ENCODE measurements around the gene PTPA.

Gene PTPA

GRCh38 chr9:129081388-129081904 is 29.8 kb upstream of the PTPA start:
- in situ Hi-C loops (cut with HindIII; ENCODE audit: low sequenced_read_pairs): loop anchor here (5.0 kb wide), 1 partner anchor 44 kb away; the partner anchor contains the start of gene MIGA2

- in situ Hi-C loops (cut with HindIII; ENCODE audit: low sequenced_read_pairs): loop anchor here (5.0 kb wide), 1 partner anchor 47 kb away; the partner anchor contains the start of gene MIGA2
Observed at GRCh38 chr9:129084087-129084486, 27.1 kb upstream of the PTPA start.

GRCh38 chr9:129089246-129089645 is 22.0 kb upstream of the PTPA start:
- in situ Hi-C loops (cut with HindIII; ENCODE audit: low sequenced_read_pairs): no loop called here

DNA sequence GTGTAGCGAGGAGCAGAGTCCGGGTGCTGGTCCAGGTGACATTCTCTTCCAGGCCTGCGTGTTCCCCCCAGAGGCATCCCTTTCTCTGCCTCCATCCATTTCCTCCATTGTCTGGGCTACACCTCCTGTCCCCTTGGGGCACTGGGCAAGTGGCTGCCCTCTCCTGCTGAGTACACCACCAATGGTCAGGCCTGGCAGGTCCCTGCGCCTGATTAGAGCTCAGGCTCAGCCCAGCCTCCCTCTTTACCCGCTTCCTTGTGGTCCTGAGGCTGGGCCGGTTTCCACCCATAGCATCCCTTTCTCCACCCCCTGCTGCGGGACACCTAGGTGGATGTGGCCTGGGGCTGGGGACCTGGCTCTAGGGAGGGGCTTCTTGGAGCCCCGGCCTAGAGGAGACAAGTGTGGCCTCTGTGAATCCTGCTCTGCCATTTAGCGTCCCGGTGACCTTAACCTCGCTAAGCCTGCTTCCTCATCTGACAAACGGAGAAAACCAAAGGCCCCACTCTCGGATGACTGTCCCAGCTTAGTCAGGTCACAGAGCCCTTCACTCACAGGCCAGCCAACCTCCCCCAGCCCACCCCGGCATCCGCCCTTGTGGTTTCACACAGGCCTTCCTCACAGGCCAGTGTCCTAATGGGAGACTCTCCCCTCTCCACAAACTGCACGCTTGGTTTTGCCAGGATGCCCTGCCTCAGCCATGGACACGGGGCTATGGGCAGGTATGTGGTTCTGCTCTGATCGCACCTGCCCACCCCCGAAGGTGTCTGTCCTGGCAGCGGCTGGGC is 17.4 kb upstream of the PTPA start:
- in situ Hi-C loops (cut with HindIII; ENCODE audit: low sequenced_read_pairs): no loop called here

DNA sequence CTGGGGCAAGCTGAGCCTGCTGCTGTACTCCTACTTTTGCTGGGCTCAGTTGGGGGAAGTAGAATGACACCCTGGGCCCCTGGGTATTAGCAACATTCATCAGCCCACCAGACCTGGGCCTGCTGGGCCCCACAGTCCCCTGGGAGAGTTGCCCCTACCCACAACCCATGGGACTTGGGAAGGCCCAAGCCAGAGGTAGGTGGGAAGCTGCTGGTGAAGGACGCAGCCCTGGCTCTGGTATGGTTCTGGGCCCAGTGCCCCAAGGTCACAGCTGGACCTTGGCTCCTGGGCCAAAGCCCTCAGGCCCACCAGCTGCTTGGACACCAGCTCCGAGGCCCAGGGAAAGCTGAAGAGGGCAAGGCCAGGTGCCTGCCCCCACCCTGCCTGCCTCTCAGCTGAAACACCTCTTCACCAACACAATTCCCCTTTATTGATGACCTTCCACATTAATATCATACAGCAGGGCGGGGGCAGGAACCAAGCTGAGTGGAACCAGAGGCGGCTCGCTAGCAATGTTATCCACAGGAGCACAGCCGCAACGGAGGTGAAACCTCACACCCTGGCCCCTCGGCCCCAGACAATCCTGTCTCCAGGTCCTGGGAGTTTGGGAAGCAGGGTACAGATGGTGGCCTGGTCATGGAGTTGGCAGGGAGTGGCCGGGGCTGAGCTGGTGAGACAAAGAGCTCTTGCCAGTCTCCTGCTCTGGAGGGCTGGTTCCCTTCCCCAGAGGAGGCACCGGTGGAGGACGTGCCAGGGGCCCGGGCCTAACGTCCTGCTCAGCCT is 16.6 kb upstream of the PTPA start:
- in situ Hi-C loops (cut with HindIII; ENCODE audit: low sequenced_read_pairs): no loop called here

GRCh38 chr9:129095170-129095667 is 16.0 kb upstream of the PTPA start:
- in situ Hi-C loops (cut with HindIII; ENCODE audit: low sequenced_read_pairs): no loop called here

DNA sequence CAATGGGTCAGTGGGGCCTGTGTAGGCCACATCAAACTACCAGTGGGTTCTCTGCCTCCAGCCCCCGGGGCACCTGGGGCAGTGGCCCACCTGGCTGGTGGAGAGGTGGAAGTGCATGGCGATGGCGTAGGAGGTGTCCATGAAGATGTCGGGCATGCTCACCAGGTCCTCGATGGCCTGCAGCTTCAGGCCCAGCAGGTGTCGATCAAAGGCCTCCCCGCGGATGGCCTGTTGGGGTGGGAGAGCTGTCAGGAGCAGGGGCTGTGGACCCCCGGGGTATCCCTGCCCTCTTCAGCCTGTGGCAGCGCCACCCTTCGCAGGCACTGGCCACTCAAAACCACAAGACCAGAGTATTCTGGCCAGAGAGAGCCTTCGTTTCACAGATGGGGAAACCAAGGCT is 15.3 kb upstream of the PTPA start:
- in situ Hi-C loops (cut with HindIII; ENCODE audit: low sequenced_read_pairs): no loop called here

DNA sequence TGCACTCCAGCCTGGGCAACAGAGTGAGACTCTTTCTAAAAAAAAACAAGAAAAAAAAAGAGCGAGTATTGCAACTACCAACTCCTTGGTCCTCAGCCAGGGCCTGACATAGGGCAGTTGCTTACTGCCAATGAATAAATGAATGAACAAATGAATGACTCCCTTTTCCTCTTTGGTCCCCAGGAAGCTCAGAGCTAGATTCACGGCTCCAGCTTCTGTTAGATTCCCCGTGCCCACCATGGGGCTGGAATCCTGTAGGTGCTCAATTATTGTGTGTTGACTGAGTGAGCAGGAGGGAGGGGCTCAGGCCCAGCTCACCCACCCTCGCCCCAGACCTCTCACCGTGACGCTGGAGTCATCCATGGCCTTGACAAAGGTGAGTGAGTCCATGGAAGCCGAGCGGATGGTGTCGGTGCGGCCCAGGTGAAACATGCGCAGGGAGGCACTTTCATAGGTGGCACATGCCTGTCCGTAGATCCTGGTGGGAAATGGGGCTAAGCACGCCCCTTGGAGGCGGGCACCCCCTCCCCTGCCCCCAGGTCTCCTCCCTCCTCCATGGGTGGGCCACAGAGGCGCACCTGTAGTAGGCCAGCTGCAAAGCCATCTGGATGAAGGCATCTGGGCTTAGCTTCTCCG is 13.4 kb upstream of the PTPA start:
- in situ Hi-C loops (cut with HindIII; ENCODE audit: low sequenced_read_pairs): no loop called here

DNA sequence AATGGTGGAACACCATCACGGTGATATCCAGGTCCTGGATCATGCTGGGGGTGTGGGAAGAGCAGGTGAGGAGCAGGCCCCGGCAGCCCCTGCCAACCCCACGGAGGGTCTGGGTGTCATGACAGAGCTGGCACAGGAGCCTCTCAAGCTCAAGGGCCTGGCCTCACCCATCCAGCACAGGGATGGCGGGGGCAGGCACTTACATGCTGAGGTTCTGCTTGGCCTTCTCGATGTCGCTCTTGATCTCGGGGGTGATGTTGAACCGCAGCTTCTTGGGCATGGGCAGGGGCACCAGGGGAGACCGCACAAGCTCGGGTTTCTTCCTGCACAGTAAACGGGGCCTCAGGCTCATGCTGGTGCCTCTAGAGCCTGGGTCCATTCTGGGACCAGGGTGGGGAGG is 12.9 kb upstream of the PTPA start:
- in situ Hi-C loops (cut with HindIII; ENCODE audit: low sequenced_read_pairs): no loop called here

DNA sequence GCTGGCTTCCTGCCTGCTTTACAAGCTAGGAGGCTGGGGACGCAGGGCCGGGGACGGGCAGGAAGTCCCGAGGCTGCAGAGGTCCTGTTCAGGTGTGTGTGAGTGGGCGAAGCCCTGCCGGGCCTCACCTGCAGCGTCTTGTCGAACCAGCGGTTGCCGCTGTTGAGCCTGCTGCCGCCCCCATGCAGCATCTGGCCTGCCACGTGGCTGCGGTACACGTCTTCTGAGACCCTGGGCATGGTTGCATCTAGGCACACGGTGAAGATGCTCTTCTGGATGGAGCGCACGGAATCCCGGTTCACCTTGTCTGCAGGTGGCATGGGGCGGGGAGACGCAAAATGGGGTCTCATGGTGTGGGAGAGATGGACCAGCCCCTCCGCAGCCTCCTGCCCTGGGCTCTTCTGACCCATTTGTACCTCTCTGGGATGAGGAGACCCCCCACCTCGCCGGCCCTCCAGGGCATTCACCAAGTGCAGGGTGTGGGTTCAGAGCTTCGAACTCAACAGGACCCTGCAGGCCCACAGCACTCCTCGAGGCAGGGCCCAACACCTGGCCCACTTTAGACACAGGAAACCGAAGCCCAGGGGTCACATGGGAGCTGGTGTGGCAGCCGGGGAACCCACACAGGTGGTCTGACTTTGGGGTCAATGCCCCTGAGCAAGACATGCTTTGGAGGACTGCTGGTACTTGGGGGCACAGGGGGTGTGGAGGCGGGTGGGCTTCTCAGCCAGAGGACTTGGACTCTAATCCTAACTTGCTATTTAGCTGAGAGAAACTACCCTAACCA is 10.6 kb upstream of the PTPA start:
- in situ Hi-C loops (cut with HindIII; ENCODE audit: low sequenced_read_pairs): no loop called here

GRCh38 chr9:129101279-129101678 is 9.9 kb upstream of the PTPA start:
- in situ Hi-C loops (cut with HindIII; ENCODE audit: low sequenced_read_pairs): no loop called here

- in situ Hi-C loops (cut with HindIII; ENCODE audit: low sequenced_read_pairs): no loop called here
Observed at GRCh38 chr9:129102095-129102525, 9.1 kb upstream of the PTPA start.

DNA sequence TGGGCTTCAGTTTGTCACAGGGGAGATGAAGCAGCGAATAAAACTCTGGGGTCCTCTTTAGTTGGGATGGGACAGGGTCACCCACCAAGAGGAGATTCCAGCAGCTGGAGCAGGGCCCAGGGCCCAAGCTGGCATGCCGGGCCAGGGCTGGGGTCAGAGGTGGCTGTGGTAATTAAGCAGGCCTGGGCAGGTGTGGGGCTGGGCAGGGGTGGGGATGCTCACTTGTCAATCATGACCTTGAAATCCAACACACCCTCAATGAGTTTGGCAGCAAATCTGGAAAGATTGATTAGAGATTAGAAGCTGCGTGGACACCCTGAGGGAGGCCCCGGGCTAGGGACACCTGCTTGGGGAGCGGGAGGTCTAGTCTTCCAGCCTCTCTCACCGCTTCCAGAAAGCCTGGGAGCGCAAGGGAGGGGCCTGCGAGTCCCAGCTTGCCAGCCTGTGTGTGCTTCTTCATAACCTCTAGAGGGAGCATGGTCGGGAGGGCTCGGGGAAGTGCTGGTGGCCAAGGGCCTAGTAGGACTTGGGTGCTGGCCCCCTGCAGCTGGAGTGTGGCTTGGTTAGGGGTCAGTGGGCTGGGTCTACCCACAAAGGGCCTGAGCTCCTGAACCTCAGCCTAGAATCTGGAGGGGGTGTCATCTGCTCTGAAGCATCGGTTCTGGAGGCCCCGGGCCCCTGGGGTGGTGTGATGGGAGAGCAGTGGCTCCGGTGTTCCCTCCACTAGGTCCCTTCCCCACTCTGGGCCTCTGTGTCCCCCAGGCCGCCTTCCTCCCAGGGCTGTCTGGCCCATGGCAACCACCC is 8.2 kb upstream of the PTPA start:
- in situ Hi-C loops (cut with HindIII; ENCODE audit: low sequenced_read_pairs): no loop called here

DNA sequence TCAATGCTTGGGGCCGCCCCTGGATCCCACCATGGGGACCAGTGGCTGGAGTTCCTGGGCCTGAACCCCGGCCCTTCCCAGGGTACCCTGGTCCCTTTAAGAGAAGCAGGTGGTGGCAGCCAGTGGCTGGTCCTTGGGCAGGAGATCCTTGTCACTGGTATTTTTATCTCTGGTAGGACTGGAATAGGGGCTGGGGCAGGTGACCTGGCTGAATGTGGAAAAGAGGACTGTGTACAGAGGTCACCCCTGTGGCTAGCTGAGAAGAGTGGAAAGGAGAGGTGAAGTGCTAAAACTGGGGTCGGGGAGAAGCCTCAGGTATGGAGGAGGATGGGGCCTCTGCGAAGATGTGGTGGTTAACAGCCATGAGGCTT is 7.6 kb upstream of the PTPA start:
- in situ Hi-C loops (cut with HindIII; ENCODE audit: low sequenced_read_pairs): no loop called here

- in situ Hi-C loops (cut with HindIII; ENCODE audit: low sequenced_read_pairs): no loop called here
Observed at GRCh38 chr9:129104051-129104450, 7.2 kb upstream of the PTPA start.

DNA sequence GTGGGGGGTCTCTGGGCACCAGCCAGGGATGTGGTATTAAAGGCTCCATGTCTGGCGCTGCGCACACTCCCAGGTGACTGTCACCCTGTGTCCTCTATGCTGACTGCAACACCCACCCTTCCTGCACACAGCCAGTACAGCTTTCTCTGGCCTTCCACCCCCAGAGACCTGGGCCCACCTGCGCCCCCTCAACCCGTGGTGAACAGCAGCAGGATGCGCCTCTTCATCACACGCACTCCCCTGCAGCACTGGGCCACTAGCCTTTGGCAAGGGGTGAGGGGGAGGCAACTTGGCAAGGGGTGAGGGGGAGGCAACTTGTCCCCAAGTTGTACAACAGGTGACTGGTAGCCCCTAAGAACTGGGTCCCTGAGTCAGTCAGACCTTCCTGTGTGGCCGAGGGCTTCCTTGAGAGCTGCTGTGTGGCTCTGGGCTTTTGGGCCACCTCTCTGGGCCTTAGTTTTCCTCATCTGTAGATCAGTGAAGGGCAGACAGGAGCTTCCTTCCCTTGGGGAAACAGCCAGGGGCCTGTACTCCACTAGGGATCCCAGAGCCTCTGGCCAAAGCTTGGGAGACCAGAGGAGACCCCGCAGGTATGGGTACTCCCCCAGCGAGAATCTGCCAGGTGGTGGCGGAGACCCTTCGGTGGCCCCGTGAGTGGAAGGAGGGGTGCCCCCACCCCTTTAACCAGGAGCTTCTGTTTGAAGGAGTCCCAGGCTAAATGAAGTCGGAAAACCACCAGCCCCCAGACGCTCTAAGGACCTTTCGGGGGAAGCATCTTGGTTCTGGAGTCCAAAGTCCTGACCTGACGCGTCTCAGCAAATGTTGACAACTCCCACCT is 5.1 kb upstream of the PTPA start:
- in situ Hi-C loops (cut with HindIII; ENCODE audit: low sequenced_read_pairs): no loop called here

GRCh38 chr9:129107651-129108050 is 3.6 kb upstream of the PTPA start:
- in situ Hi-C loops (cut with HindIII; ENCODE audit: low sequenced_read_pairs): no loop called here

GRCh38 chr9:129108083-129108804 is 3.0 kb upstream of the PTPA start:
- in situ Hi-C loops (cut with HindIII; ENCODE audit: low sequenced_read_pairs): no loop called here

Data from DLD1 (cell line).